ENCODE measurements around the gene CEP170B. TPM values are rescaled to one million over a fixed set of nuclear protein-coding genes. Genes with fewer than 3 reads are reported as not detected.
"Not testable (repeated sequence)": the region's sequence is repeated elsewhere in the genome, so short reads cannot be mapped to it uniquely, and the experiment has no call there.

CEP170B gene
- total RNA-seq, 1 donor from 2014 or later: 18.3 TPM

DNA sequence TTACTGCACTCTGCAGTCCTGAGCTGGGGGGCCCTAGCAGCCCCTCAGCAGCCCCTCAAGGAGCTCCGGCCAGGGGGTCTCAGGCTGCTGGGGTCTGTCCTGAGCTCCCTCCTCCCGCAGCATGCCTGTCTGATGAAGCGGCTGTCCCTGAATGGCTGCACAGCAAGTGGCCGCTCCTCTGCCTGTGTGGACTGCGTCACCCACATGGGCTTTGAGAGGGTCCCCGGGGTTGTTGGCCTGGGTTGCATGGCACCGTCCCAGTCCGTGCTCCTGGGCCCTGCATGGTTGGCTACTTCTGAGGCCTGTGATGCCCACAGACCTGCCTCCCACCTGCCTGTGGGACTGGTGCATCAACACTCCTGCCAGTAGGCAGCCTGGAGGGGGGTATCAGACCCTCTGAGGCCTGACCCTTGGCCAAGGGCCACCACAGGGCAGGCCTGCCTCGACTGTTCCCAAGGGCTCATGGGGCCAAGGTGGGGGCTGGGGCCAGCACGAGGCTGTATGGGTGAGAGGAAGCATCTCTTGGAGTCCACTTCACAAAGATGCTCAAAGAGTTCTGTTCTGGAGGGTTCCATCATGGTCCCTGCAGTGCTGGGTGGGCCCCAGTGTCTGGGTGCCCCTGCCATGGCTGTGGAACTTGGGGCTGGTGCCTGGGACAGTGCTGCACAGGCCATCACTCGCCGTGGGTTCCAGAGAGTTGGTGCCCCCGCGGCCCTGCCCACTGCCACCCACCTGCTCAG lies 12.2 kb downstream of the CEP170B start:
- no peak for FAIRE-seq
- no peak for DNase-seq (ENCODE audit: low spot score in 2 of 2)

DNA sequence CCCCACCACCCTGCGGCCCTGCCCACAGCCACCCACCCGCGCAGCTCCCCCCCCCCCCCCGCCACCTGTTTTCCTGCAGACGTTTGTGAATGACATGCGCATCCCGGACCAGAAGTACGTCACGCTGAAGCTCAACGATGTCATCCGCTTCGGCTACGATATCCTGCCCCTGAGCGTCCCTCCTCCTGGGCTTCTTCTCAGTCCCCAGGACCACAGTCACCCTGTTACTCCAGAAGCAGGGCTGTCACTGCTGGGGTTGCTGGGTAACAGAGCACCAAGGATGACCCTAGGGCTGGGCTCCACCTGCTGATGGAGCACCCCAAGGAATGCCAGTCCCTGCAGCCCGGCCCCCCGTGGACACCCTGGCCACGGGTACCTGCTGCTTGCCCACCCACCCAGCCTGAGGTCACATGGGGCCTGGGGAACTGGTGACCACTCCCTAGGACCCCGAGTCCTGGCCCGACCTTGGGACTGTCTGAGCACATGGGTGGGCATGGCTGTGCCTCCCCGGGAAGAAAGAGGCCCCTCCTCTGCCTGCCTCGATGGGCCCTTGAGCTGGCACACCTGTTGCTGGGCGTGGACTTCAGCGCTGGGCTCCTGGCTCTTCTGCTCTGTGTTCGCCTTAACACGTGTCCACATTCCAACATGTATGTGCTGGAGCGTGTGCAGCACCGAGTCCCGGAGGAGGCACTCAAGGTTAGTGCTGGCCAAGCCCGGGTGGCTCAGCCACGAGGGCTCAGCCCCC lies 12.9 kb downstream of the CEP170B start:
- DNase-seq (ENCODE audit: low spot score in 2 of 2): no peak
- FAIRE-seq: no peak

DNA sequence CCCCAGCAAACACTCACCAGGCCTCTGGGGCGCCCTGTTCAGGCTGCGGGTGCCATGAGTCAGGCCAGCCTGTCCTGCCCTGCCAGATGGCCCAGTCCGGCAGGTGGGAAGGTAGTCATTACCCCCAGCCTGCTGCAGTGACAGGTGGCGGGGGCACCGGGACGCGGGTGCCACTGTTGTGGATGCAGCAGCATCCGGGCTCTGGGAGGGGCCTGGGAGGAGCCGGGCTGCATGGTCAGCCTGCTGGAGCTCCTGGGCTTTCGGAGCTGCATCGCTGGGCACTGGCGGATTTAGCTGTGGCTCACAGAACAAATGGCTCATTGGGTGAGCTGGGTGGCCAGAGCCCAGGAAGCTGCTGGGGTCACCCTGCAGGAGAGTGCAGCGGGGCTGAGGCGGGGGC lies 13.5 kb downstream of the CEP170B start:
- DNase-seq (ENCODE audit: low spot score in 2 of 2) (no peak), FAIRE-seq (no peak)

DNA sequence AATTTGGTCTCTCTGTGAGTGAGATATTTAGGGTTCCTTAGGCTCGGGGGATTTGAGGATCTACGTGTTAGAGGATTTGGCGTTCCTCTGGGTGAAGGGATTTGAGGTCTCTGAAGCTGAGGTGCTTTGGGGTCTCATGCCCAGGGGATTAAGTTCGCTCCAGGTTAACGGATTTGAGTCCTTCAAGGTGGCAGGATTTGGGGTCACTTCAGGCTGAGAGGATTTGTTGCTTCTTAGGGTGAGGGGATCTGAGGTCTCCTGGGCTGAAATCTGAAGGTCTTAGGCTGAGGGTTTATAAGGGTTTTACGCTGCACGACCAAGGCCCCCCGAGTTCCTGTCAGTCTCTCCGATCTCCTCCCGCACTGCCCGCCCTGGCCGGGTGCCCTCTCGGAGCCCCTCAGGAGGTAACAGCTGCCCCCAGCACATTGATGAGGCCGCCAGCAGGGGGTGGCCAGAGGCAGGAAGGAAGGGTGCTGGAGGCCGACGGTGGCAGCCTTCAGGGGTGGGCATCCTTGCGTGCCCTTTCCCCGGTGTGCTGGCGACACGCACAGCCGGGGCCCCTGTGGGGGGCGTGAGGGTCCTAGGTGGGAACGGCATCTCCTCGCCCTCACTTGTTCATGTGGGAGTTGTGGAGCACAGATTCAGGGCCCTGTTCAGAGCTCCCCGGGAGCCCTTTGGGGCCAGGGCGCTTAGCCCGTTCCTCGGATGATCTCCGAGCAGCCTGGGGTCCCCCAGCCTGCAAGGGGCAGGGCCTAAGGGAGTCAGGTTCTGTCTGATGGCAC lies 14.3 kb downstream of the CEP170B start:
- no peak for FAIRE-seq
- no peak for DNase-seq (ENCODE audit: low spot score in 2 of 2)

DNA sequence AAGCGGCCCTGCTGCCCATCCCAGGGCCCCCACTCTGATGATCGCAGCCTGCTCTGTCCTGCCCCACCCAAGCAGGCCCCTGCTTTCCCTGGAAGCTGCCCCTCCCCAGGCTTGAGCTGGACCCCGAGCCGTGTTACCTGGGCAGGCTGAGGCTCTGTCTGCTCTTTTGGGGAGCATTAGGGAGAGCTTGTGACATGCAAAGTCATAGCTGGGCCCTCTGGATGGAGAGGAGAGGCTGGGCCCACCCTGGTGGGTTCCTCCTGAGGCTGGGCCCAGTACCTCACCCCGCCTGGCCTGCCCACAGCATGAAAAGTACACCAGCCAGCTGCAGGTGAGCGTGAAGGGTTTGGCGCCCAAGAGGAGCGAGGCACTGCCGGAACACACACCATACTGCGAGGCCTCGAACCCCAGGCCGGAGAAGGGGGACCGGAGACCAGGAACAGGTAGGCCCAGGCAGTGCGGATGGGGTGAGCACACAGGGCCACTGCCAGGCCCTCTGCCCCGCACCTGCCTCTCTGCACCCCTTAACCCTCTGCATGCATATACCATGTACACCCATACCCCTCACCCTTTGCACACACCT lies 15.0 kb downstream of the CEP170B start:
- FAIRE-seq (no peak), DNase-seq (ENCODE audit: low spot score in 2 of 2) (no peak)

DNA sequence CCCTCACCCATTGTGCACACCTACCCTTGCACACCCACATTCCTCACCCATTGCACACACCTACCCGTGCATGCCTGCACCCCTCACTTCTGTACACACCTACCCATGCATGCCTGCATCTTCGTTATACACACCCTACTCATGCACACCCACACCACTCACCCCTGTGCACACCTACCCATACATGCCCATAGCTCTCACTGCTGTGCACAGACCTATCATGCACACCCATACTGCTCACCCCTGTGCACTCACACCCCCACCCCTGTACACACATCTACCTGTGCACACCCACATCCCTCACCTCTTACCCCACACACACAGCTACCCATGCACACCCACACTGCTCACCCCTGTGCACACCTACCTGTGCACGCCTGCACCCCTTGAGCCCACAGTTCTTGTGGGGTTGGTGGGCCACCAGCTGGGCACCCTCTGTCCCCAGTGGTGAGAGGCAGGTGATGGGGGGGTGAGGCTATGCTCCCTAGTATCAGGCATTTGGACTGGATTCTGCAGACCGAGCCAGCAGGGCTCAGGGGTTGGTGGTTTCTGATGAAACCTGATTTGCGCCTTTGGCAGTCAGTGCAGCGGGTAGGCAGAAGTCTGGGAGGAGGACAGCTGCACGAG lies 15.6 kb downstream of the CEP170B start:
- DNase-seq (ENCODE audit: low spot score in 2 of 2): no peak
- no peak for FAIRE-seq

DNA sequence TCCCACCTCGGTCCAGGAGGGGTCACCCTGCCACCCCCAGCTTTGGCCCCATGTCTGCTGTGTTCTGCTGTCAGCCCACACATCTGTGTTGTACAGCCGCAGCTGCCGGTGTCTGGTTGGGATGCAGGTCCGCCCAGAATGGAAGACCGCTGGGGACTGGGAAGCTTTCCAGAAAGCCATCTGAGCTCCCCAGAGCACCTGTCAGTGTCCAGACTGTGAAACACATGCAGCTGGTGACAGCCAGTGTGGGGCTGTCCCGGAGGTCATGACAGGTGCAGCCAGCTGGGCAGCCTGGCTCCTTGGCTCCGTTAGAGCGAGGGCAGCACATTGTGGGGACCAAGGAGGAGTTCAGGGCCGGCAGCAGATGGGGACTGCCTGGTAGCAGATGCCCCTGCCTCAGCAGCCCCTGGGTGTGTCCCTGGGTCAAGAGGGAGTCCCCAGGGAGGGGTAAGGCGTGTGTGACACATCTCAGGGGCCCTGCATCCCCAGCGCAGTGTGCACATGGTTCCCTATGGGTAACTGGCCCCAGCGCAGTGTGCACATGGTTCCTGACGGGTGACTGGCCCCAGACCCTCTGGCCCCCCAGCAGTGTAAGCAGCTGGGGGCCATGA lies 16.4 kb downstream of the CEP170B start:
- no peak for DNase-seq (ENCODE audit: low spot score in 2 of 2)

DNA sequence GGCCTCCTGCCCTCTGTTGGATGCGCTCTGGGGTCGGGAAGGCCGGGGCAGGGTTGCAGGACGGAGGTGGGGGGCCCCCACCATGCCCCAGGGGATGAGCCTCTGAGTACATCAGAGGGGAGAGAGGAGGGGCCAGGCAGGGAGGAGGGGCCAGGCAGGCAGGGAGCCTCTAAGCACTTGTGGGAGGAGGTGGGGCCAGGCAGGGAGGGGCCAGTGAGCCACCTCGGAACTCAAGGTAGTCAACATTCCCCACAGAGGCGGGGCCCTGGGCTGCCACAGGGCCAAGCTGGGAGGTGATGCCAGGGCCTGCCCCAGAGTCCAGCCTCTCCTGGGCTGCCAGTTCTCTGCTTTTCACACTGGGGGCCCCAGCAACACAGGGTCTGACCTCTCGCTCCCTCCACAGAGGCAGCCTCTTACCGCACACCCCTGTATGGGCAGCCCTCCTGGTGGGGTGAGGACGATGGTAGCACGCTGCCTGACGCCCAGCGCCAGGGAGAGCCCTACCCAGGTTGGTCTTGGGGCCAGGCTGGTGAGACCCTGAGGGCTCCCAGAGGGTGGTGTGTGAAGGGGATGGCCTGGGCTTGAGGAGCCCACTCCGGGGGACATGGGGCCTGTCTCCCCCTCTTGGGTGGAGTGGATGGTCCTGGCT lies 17.4 kb downstream of the CEP170B start:
- no peak for FAIRE-seq
- DNase-seq (ENCODE audit: low spot score in 2 of 2): no peak

More for the DNA sequence above, 16.4 kb downstream of the CEP170B start:
- no peak for FAIRE-seq

DNA sequence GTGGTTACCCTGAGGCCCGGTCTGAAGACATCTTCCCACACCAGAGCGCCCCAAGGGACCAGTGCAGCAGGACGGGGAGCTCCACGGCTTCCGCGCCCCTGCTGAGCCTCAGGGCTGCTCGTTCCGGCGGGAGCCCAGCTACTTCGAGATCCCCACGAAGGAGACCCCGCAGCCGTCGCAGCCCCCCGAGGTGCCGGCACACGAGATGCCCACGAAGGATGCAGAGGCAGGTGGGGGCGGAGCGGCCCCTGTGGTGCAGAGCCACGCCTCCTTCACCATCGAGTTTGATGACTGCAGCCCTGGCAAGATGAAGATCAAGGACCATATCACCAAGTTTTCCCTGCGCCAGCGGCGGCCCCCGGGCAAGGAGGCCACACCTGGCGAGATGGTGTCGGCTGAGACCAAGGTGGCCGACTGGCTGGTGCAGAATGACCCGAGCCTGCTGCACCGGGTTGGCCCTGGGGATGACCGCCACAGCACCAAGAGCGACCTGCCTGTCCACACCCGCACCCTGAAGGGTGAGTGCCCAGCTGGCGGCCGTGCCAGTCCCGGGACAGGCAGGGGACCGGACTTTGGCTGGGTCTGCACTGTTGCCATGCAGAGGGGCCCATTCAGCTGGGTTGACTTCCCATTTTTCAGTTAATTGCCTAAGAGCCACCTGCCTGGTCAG lies 18.1 kb downstream of the CEP170B start:
- FAIRE-seq: no peak
- DNase-seq (ENCODE audit: low spot score in 2 of 2): no peak

DNA sequence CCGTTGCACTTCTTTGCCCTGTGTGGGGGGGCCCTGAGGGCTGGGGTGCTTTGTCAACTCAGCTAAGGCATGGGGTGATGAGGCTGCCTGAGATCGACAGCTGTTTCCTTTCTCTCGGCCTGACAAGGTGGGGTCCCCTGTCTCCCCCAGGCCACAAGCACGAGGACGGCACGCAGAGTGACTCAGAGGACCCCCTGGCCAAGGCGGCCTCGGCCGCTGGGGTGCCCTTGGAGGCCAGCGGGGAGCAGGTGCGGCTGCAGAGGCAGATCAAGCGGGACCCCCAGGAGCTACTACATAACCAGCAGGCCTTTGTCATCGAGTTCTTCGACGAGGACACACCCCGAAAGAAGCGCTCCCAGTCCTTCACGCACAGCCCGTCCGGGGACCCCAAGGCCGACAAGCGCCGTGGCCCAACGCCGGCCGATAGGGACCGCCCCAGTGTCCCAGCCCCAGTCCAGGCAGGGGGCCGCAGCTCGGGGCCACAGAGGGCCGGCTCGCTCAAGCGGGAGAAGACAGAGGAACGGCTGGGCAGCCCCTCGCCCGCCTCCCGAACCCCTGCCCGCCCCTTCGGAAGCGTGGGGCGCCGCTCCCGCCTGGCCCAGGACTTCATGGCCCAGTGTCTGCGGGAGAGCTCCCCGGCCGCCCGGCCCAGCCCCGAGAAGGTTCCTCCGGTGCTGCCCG lies 18.8 kb downstream of the CEP170B start:
- FAIRE-seq (no peak), DNase-seq (ENCODE audit: low spot score in 2 of 2) (no peak)

DNA sequence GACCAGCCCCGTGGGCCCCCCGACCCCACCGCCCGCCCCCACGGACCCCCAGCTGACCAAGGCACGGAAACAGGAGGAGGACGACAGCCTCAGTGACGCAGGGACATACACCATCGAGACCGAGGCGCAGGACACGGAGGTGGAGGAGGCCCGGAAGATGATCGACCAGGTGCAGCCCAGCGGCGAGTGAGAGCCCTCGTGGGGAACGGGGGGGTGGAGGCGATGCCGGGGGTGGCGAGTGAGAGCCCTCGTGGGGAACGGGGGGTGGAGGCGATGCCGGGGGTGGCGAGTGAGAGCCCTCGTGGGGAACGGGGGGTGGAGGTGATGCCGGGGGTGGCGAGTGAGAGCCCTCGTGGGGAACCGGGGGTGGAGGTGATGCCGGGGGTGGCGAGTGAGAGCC lies 19.3 kb downstream of the CEP170B start:
- not testable (repeated sequence) for FAIRE-seq; DNase-seq (ENCODE audit: low spot score in 2 of 2)

DNA sequence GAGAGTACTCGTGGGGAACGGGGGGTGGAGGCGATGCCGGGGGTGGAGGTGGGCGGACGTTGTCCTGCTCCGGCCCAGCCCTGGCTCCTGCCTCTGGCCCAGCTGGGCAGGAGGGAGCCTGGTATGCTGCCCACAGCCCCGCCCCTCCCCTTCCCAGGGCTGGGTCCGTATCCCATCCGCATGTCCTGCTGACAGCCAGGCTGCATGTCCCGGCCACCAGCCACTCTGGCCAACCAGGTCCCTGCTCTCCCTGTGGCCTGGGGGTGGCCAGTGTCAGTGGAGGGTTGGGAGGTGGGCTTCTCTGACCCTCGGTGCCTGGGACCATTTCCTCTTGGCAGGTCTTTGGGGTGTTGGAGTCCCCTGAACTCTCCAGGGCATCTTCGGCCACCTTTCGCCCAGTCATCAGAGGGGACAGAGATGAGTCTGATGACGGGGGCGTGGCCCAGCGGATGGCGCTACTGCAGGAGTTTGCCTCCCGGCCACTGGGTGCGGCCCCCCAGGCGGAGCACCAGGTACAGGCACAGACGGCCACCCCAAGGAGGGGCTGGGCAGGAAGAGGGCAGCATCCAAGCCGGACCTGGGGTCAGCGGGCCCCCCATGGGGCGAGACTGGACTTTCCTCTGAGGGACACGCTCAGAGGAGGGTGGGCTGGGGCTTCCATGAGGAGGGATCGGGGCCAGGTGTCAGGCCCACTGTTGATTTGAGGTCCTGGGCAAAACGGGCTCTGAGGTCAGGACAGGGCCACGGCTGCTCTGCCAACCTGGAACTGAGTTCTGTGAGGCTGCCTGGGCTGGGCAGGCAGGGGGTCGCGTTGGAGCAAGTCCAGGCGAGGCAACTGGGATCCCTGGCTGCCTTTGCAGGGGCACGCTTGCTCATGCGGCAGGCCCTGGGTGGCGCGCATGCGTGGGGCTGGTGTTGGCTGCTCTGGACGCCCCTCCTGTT lies 20.2 kb downstream of the CEP170B start:
- no peak for DNase-seq (ENCODE audit: low spot score in 2 of 2)
- no peak for FAIRE-seq

DNA sequence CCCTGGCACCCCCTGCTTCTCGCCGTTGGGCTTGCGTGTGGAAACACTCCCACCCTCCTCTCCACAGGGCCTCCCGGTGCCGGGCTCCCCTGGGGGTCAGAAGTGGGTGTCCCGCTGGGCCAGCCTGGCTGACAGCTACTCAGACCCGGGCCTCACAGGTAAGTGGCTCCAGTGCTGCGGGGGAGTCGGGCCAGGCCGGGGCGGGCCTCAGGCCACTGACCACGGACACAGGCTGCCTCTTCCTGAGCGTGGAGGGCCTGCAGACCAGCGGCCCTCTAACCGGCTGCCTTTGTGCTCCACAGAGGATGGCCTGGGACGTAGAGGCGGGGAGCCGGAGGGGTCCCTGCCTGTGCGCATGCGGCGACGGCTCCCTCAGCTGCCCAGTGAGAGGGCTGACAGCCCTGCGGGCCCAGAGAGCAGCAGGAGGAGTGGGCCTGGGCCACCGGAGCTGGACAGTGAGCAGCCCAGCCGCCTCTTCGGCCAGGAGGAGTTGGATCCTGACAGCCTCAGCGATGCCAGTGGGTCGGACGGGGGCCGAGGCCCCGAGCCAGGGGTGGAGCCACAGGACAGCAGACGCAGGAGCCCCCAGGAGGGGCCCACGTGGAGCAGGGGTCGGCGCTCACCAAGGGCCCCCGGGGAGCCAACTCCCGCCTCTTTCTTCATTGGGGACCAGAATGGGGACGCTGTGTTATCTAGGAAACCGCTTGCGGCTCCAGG lies 21.1 kb downstream of the CEP170B start:
- no peak for FAIRE-seq
- no peak for DNase-seq (ENCODE audit: low spot score in 2 of 2)

DNA sequence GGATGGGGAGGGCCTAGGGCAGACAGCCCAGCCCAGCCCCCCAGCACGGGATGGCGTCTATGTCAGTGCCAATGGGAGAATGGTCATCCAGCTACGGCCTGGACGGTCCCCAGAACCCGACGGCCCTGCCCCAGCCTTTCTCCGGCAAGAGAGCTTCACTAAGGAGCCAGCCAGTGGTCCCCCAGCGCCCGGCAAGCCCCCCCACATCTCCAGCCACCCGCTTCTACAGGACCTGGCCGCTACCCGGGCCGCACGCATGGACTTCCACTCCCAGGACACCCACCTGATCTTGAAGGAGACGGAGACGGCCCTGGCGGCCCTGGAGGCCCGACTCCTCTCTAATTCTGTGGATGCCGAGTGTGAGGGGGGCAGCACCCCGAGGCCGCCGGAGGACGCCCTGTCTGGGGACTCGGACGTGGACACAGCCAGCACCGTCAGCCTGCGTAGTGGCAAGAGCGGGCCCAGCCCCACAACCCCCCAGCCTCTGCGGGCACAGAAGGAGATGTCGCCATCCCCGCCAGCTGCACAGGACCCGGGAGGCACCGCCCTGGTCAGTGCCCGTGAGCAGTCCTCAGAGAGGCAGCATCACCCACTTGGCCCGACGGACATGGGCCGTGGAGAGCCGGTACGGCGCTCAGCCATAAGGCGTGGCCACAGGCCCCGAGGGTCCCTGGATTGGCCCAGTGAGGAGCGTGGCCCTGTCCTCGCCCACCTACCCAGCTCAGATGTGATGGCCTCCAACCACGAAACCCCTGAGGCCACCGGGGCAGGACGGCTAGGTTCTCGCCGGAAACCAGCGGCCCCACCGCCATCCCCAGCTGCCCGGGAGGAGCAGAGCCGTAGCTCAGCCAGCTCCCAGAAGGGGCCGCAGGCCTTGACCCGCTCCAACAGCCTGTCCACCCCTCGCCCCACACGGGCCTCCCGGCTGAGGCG lies 21.9 kb downstream of the CEP170B start:
- DNase-seq (ENCODE audit: low spot score in 2 of 2): no peak
- no peak for FAIRE-seq
